MM.1S (cell line): ENCODE results near the gene STX4.

ENCODE experiments used
- DNase-seq: peaks from one replicate; pipeline ENCODE4 v3.0.0-alpha.2; 2015
- H2AFZ ChIP-seq: fragments of 300-600 bp; sonication (generic); 2 replicates; pipeline ENCODE4 v1.6.0; 2016; ENCODE audit warnings: antibody characterized with exemption, low read length
- H3F3A ChIP-seq: fragments of 300-600 bp; sonication (generic); 2 replicates; pipeline ENCODE4 v1.6.1; 2016; ENCODE audit warnings: mild to moderate bottlenecking, antibody characterized with exemption, low read length, moderate library complexity, mixed read lengths; ENCODE audit not compliant: insufficient read depth
- H3K27ac ChIP-seq: fragments of 300-600 bp; sonication (generic); 2 replicates; pipeline ENCODE4 v1.5.1; 2016; ENCODE audit warnings: mild to moderate bottlenecking, low read length
- H3K27me3 ChIP-seq: fragments of 300-600 bp; sonication (generic); replicated peaks from 2 replicates; pipeline ENCODE4 v1.6.0; 2016; ENCODE audit warnings: low read length; ENCODE audit not compliant: insufficient read depth
- H3K36me3 ChIP-seq: fragments of 300-600 bp; sonication (generic); replicated peaks from 2 replicates; pipeline ENCODE4 v1.6.1; 2016; ENCODE audit warnings: mild to moderate bottlenecking, low read length, mixed read lengths; ENCODE audit not compliant: insufficient read depth
- H3K4me1 ChIP-seq: fragments of 300-600 bp; sonication (generic); 2 replicates; pipeline ENCODE4 v1.6.1; 2016; ENCODE audit warnings: low read length, mixed read lengths
- H3K4me2 ChIP-seq: fragments of 300-600 bp; sonication (generic); 2 replicates; pipeline ENCODE4 v1.6.0; 2016; ENCODE audit warnings: low read depth, low read length
- H3K4me3 ChIP-seq: fragments of 300-600 bp; sonication (generic); 2 replicates; pipeline ENCODE4 v1.5.1; 2016; ENCODE audit warnings: low read length, mixed read lengths
- H3K79me2 ChIP-seq: fragments of 300-600 bp; sonication (generic); 2 replicates; pipeline ENCODE4 v1.6.1; 2016; ENCODE audit warnings: mixed run types, low read length, mixed read lengths
- H3K9ac ChIP-seq: fragments of 300-600 bp; sonication (generic); 2 replicates; pipeline ENCODE4 v1.6.1; 2016; ENCODE audit warnings: low read length, mixed read lengths
- H3K9me2 ChIP-seq: fragments of 300-600 bp; sonication (generic); replicated peaks from 2 replicates; pipeline ENCODE4 v1.6.1; 2016; ENCODE audit warnings: mild to moderate bottlenecking, low read length, mixed read lengths; ENCODE audit not compliant: insufficient read depth
- H3K9me3 ChIP-seq: fragments of 300-600 bp; sonication (generic); replicated peaks from 2 replicates; pipeline ENCODE4 v1.6.1; 2016; ENCODE audit warnings: mild to moderate bottlenecking, low read length, mixed read lengths; ENCODE audit not compliant: insufficient read depth
- H4K20me1 ChIP-seq: fragments of 300-600 bp; sonication (generic); 2 replicates; pipeline ENCODE4 v1.6.1; 2016; ENCODE audit warnings: mild to moderate bottlenecking, low read length, moderate library complexity, mixed read lengths; ENCODE audit not compliant: insufficient read depth
- EZH2 ChIP-seq: fragments of 300-600 bp; sonication (generic); optimal IDR thresholded peaks from 2 replicates; pipeline ENCODE3; 2017; ENCODE audit warnings: low read depth, mild to moderate bottlenecking, antibody characterized with exemption, low read length, mixed read lengths
- EZH2phosphoT487 ChIP-seq: fragments of 300-600 bp; sonication (generic); IDR thresholded peaks from 2 replicates; pipeline ENCODE4 v1.6.1; 2018; ENCODE audit warnings: antibody characterized with exemption, low read length
- TF ChIP-seq, protein P1 (sequence below): fragments of 300-600 bp; sonication (generic); IDR thresholded peaks from 2 replicates; pipeline ENCODE4 v1.5.1; 2016; ENCODE audit warnings: antibody characterized with exemption, low read length, mixed read lengths

The STX4 gene

DNA sequence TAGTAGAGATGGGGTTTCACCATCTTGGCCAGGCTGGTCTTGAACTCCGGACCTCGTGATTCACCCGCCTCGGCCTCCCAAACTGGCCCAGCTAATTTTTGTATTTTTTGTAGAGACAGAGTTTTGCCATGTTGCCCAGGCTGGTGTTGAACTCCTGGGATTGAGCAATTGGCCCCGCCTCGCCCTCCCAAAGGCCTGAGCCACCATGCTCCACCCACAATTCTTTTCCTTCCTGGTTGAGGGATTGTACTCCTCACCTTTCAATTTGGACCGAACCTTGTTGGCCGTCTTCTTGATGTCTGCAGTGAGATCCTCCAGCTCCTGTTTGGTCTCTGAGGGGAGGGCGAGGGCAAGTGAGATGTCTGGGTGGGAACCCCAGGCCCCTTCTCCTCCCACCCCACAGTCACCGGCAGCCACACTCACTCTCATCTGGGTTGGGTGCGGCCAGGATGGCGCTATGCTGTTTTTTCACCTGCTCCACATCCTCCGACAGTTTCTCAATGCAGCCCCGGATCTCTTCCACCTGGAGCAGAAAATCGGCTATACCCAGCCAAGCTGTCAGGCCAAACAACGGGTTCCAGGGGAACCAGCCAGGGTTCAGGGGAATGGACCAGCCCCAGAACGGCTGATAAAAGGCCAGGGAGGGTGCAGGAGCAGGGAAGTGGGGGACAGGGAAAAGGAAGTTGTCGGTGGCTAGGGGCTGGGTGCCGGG lies 32.5 kb upstream of the STX4 start:
- Histone ChIP-seq H3F3A (no peaks in the 10 kb centered on the region), H3K27ac (no peak overlapping the region), H4K20me1 (no peaks in the 10 kb centered on the region), H3K9me2 (no peaks in the 10 kb centered on the region), H3K9me3 (no peaks in the 10 kb centered on the region), H3K27me3 (peaks cover 92% of the 10 kb centered on the region), H3K4me2 (no peak overlapping the region), H3K4me3 (no peak overlapping the region), H2AFZ (no peak overlapping the region), H3K79me2 (no peaks in the 10 kb centered on the region), H3K4me1 (peaks cover 7% of the 10 kb centered on the region; the same call in 1 of the 2 replicates), H3K36me3 (no peaks in the 10 kb centered on the region), H3K9ac (no peak overlapping the region)
- no peak for DNase-seq
- TF ChIP-seq, protein P1, sequence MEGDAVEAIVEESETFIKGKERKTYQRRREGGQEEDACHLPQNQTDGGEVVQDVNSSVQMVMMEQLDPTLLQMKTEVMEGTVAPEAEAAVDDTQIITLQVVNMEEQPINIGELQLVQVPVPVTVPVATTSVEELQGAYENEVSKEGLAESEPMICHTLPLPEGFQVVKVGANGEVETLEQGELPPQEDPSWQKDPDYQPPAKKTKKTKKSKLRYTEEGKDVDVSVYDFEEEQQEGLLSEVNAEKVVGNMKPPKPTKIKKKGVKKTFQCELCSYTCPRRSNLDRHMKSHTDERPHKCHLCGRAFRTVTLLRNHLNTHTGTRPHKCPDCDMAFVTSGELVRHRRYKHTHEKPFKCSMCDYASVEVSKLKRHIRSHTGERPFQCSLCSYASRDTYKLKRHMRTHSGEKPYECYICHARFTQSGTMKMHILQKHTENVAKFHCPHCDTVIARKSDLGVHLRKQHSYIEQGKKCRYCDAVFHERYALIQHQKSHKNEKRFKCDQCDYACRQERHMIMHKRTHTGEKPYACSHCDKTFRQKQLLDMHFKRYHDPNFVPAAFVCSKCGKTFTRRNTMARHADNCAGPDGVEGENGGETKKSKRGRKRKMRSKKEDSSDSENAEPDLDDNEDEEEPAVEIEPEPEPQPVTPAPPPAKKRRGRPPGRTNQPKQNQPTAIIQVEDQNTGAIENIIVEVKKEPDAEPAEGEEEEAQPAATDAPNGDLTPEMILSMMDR = no peak
- TF ChIP-seq EZH2phosphoT487 (no peak), EZH2 (no peak)

DNA sequence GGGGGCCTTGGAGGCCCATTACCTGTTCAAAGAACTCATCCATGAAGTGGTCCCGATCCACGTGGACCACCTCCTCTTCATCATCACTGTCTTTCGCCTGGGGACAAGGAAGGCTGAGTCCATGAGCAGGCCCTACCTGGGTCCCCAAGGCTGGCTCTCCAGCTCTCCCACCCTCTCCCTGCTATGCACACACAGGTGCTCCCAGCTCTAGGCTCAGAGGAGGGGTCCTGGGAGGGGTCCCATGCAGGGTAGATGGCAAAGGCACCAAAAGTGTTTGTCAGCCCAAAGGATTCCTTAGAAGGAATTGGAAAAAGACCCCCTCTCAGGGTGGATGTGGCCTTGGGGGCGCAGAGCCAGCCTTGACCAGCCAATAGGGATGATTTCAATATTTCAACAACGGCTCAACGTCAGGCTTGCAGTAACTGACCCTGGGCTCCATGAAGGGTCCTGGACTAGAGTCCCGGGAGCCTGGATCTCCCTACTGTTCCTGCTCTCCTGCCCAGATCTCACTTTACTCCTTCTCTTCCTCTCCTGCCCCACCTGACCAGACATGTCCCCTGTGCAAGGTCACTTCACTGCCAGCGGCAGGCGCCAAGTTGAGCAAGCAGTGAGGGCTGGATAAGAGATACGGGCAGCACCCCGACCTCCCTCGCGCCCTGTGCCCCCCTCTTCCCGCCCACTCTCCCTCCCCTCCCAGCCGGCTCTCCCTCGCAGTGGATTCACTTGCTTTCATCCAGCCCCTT lies 31.7 kb upstream of the STX4 start:
- Histone ChIP-seq H3K79me2 (no peaks in the 10 kb centered on the region), H3K4me1 (peaks cover 3% of the 10 kb centered on the region; the same call in 1 of the 2 replicates), H3K9me2 (no peaks in the 10 kb centered on the region), H2AFZ (no peak overlapping the region), H3K27ac (no peak overlapping the region), H4K20me1 (no peaks in the 10 kb centered on the region), H3K9ac (no peak overlapping the region), H3F3A (no peaks in the 10 kb centered on the region), H3K36me3 (no peaks in the 10 kb centered on the region), H3K9me3 (no peaks in the 10 kb centered on the region), H3K4me3 (no peak overlapping the region), H3K4me2 (no peak overlapping the region), H3K27me3 (peaks cover 92% of the 10 kb centered on the region)
- TF ChIP-seq EZH2 (no peak), EZH2phosphoT487 (no peak)
- TF ChIP-seq, protein P1 = no peak
- DNase-seq = no peak

DNA sequence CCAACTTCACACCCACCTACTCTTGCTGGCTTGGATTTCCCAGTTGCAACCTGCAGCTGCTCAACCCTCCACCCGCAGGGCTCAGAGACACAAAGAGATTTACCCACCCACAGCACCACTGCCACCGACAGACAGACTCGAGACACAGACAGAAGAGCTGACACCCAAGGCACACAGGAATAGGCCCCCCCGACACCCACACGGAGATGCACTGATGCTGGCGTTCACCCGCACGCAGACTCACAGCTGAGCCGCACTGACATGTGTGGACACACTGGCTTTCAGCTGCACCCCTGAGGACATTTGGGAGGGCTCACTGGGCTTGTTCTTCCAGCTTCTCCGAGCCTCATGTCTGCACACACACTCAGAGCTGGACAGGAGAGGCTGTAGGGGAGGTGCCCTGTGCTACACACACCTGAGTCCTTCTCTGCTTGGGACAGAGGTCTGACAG lies 31.1 kb upstream of the STX4 start:
- Histone ChIP-seq H2AFZ (no peak overlapping the region), H3K9ac (no peak overlapping the region)

More for the DNA sequence above, 31.1 kb upstream of the STX4 start:
- no peaks in the 10 kb centered on the region for H3K9me3 ChIP-seq
- no peaks in the 10 kb centered on the region for H3K9me2 ChIP-seq
- H3K36me3 ChIP-seq = no peaks in the 10 kb centered on the region
- no peaks in the 10 kb centered on the region for H3F3A ChIP-seq
- H3K79me2 ChIP-seq = no peaks in the 10 kb centered on the region
- H3K27me3 ChIP-seq = peaks cover 96% of the 10 kb centered on the region
- H3K4me2 ChIP-seq = no peak overlapping the region
- DNase-seq = no peak
- H4K20me1 ChIP-seq = no peaks in the 10 kb centered on the region
- H3K27ac ChIP-seq = no peak overlapping the region
- no peak for TF ChIP-seq EZH2
- no peak for TF ChIP-seq EZH2phosphoT487
- TF ChIP-seq, protein P1 = no peak
- no peaks in the 10 kb centered on the region for H3K4me1 ChIP-seq
- H3K4me3 ChIP-seq = no peak overlapping the region
